Stimulated activated effector memory CD8-positive, alpha-beta T cell treated with anti-CD3 and anti-CD28 coated beads, Interleukin-12 subunit alpha, Interleukin-12 subunit beta, amount 100 ng/mL, for 72 hours (primary cell): ENCODE results near the gene KCNT2.

Source experiments
- ATAC-seq: fragments of 150-1000 bp; cut with Tn5 transposase; 2 replicates; pipeline ENCODE4 v1.10.0; 2021
- DNase-seq, 2 donors: peaks; one replicate each; pipeline ENCODE4 v3.0.0; 2021 to 2022; ENCODE audit warnings: low spot score in 2 of 2
- H3K27ac Mint-ChIP-seq: one replicate; pipeline ENCODE4 v1.8.0; 2022; ENCODE audit warnings: mild to moderate bottlenecking, mixed read lengths
- H3K36me3 Mint-ChIP-seq: one replicate; pipeline ENCODE4 v1.8.0; 2022; ENCODE audit warnings: mild to moderate bottlenecking, mixed read lengths
- H3K4me1 Mint-ChIP-seq: one replicate; pipeline ENCODE4 v1.8.0; 2022; ENCODE audit warnings: mixed read lengths
- H3K4me3 Mint-ChIP-seq: one replicate; pipeline ENCODE4 v1.8.0; 2022; ENCODE audit warnings: mild to moderate bottlenecking, mixed read lengths
- H3K9me3 Mint-ChIP-seq: one replicate; pipeline ENCODE4 v1.8.0; 2022; ENCODE audit warnings: mixed read lengths

KCNT2 gene

DNA sequence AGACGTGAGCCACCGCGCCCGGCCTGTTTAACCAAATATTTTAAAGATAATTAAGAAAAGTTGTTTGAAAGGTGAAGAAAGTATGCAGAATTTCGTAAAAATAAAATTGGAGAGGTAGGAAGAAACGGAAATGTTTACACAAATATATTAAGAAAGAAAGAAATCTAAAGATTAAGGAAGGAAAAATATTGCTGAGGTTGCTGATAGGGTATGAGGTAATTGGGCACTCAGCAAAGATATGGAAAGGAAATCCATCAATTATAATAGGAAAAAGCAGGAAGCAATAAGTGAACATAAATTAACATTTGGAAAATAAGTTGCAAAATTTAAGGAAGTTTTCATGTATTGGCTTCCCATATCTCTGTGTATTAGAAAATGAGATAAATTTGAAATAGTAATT lies 225.9 kb downstream of the KCNT2 start:
- H3K4me1 Mint-ChIP-seq, result no peaks in the 10 kb centered on the region
- DNase-seq, result no peak
- no peaks in the 10 kb centered on the region for H3K36me3 Mint-ChIP-seq
- no peaks in the 10 kb centered on the region for H3K9me3 Mint-ChIP-seq
- H3K4me3 Mint-ChIP-seq, result no peak overlapping the region
- H3K27ac Mint-ChIP-seq, result no peak overlapping the region
- no peak for ATAC-seq

DNA sequence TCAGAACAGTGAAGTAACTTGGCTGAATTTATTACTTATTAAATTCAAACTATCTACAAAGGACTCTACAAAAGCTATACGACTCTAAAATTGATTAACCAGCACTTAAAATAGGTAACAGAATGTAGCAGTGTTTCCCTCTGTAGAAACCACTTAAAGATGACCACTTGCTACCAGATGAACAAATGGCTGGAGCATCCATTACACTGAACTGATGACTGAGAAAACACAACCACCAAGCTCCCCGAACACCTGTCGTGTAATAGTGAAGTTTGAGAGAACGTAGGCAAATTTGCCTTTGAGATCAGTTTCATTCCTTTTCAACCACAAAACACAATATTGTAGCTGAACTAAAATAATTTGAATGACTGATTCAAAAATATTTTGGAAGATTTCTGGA lies 226.7 kb downstream of the KCNT2 start:
- no peak for DNase-seq
- no peaks in the 10 kb centered on the region for H3K4me1 Mint-ChIP-seq
- no peaks in the 10 kb centered on the region for H3K36me3 Mint-ChIP-seq
- H3K9me3 Mint-ChIP-seq, result no peaks in the 10 kb centered on the region
- no peak overlapping the region for H3K27ac Mint-ChIP-seq
- H3K4me3 Mint-ChIP-seq, result no peak overlapping the region
- ATAC-seq, result no peak

DNA sequence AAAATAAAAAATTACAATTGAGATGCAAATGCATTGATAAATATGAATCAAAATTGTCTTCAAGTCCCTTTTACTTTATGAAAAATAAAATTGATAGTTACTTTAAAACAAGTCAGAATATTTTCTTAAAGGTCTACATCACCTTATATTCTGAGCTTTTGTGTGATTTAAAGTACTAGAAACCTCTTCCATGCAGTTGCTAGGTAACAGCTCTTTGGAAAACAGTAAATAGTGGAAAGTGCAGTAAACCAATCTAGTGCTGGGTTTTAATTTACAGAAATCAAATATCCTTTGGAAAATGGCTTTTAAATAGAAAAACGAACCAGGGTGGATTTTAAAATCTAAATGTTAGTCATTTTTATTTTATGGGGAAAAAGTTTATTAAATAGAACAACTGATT lies 227.9 kb downstream of the KCNT2 start:
- ATAC-seq (no peak), DNase-seq (no peak)
- Mint-ChIP-seq H3K27ac (no peak overlapping the region), H3K9me3 (no peaks in the 10 kb centered on the region), H3K4me1 (no peaks in the 10 kb centered on the region), H3K4me3 (no peak overlapping the region), H3K36me3 (no peaks in the 10 kb centered on the region)

DNA sequence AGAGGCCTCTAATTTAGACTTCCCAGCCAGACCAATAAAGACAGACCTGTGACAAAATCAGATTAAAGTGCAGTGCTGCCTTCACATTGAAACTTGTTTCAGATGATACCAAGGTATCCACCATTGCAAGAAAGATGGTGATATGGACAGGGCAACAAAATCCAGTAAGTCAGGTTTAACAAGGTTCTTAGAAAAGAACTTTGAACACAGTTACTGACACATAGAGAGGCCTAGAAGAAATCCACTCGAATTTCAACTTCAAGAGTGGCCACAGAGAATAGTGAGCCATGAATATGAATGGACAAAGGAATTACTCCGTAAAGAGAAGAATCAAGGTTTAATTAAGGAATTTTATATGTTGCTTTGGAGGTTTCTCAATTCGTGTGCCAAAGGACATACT lies 230.4 kb downstream of the KCNT2 start:
- Mint-ChIP-seq H3K27ac (no peak overlapping the region), H3K36me3 (no peaks in the 10 kb centered on the region), H3K4me1 (no peaks in the 10 kb centered on the region), H3K4me3 (no peak overlapping the region), H3K9me3 (no peaks in the 10 kb centered on the region)
- DNase-seq (no peak), ATAC-seq (no peak)

DNA sequence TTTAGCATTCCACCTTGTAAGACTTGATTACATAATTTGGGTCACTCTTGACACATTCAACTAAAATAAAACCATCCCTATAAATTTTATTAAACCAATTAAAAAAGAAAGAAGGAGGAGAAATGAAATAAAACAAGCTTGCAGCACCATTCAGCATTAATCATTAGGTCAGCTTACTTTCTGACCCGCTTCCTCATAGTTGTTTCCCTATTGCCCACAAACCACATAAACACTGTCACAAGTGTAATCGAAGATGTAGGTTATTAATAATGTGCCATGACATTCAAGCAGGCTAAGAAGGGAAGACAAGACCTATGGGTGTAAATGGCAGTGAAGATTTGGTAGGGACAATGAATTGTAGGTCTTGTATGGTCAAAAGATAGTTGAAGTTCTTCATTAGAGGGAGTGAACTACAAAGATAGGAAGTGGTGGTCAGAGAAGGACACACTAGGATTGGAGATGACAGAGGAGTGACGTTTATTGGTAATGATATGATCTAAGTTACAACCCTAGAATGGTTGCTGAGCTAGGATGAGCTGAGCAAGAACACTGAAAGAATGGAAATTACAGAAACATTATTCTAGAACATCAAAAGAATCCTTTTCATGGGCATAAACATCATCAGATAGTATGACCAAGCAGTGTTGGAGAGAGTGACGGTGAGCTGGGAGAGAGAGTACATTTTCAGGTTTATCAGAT lies 231.5 kb downstream of the KCNT2 start:
- H3K4me1 Mint-ChIP-seq, result no peaks in the 10 kb centered on the region
- H3K36me3 Mint-ChIP-seq, result no peaks in the 10 kb centered on the region
- DNase-seq (no peak), ATAC-seq (no peak)
- H3K27ac Mint-ChIP-seq, result no peak overlapping the region
- H3K4me3 Mint-ChIP-seq, result no peak overlapping the region
- H3K9me3 Mint-ChIP-seq, result no peaks in the 10 kb centered on the region

DNA sequence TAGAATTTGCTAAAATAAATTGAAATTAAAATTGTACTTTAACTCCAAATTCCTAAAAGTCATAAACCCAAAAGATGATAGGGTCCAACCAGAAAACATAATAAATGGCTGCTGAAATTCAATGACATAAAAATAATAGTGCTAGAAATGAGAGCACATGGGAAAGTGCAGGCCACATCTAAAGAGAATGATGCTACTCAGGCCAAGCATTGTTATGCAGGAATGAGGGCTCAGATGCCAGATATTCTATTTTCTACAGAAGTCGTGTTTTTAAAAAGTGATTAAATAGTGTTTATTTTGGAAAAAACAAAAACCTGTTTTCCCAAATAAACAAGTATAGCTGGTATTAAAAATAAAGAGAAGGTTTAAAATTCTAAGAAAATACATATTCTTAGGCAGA lies 234.4 kb downstream of the KCNT2 start:
- Mint-ChIP-seq H3K4me3 (no peak overlapping the region), H3K36me3 (no peaks in the 10 kb centered on the region), H3K4me1 (no peaks in the 10 kb centered on the region), H3K27ac (no peak overlapping the region), H3K9me3 (no peaks in the 10 kb centered on the region)
- ATAC-seq (no peak), DNase-seq (no peak)

DNA sequence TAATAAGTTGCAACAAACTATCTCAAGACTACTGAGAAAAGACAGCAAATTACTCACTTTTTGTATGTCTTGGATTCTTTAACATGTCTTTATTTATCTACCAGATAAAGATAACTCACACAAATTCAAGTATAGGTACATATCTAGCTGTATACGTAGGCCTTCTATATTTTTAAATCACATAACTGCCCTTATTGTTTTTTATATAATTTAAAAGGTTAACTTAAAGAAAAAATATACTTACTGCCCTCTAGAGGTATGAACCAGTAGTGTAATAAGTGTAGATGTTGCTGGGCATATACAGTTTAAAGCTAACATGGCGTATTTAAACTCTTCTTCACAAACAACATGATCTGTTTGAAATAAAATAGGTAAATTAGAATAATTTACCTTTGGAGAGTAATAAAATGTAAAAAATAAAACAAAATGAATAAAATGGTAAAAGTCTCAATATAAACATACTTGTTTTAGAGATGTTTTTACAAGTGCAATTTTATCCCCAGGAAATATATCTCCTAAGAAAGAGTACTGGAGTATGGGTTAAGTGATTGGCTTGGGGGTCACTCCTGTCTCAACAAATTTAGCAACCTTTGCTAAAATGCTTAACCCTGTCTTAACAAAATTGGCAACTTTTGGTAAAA lies 235.2 kb downstream of the KCNT2 start:
- ATAC-seq (no peak), DNase-seq (no peak)
- H3K27ac Mint-ChIP-seq, result no peak overlapping the region
- H3K36me3 Mint-ChIP-seq, result no peaks in the 10 kb centered on the region
- H3K4me3 Mint-ChIP-seq, result no peak overlapping the region
- H3K4me1 Mint-ChIP-seq, result no peaks in the 10 kb centered on the region
- no peaks in the 10 kb centered on the region for H3K9me3 Mint-ChIP-seq

DNA sequence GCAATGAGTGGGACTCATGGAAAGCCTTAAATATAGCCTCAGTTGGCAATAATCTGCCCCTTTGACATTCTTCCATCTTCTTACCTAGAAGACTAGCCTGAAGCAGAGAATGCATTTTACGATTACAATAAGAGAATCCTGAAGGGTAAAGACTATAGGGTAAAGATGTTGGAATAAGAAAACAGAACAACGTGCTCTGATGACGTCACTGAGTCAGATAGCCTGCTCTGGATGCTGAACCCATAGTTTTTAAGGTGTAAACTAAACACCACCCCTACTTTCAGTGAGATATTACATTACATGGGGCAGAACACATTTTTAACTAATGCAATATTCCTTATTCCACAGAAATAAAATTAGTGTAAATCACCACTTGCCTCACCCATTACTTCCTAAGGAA lies 240.4 kb downstream of the KCNT2 start:
- no peak overlapping the region for H3K4me3 Mint-ChIP-seq
- no peaks in the 10 kb centered on the region for H3K36me3 Mint-ChIP-seq
- no peak overlapping the region for H3K27ac Mint-ChIP-seq
- DNase-seq (no peak), ATAC-seq (no peak)
- H3K9me3 Mint-ChIP-seq, result no peaks in the 10 kb centered on the region
- H3K4me1 Mint-ChIP-seq, result no peaks in the 10 kb centered on the region

DNA sequence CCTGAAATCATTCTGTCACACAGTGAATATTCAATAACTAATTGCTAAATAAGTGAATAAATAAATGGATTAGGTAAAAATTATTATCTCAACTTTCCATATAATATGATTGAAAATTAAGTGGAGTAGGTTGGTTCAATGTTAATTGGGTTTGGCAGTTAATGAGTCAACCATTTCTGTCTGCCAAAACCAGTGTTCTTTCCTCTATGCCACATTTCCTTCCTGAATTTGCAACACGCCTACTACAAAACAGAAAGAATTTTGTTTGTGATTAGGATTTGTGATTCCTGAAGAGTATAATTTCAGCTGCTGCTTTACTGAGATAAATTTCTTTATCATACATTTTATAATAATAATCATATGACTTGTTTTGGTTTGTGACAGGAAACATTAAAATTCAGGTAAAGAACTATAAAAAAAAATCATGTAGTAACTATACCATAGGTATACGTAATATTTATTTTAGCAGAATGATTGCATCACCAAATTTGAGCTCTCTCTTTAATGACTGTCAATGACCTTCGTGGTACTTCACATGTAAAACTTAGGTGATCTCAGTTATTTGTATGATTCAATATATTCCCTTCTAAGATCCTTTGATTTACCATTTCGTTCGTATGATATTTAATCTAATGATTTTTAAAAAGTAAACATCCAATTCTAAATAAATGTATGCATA lies 241.3 kb downstream of the KCNT2 start:
- no peak overlapping the region for H3K4me3 Mint-ChIP-seq
- H3K27ac Mint-ChIP-seq, result no peak overlapping the region
- no peak for DNase-seq
- no peaks in the 10 kb centered on the region for H3K9me3 Mint-ChIP-seq
- ATAC-seq, result no peak
- no peaks in the 10 kb centered on the region for H3K4me1 Mint-ChIP-seq
- H3K36me3 Mint-ChIP-seq, result no peaks in the 10 kb centered on the region

DNA sequence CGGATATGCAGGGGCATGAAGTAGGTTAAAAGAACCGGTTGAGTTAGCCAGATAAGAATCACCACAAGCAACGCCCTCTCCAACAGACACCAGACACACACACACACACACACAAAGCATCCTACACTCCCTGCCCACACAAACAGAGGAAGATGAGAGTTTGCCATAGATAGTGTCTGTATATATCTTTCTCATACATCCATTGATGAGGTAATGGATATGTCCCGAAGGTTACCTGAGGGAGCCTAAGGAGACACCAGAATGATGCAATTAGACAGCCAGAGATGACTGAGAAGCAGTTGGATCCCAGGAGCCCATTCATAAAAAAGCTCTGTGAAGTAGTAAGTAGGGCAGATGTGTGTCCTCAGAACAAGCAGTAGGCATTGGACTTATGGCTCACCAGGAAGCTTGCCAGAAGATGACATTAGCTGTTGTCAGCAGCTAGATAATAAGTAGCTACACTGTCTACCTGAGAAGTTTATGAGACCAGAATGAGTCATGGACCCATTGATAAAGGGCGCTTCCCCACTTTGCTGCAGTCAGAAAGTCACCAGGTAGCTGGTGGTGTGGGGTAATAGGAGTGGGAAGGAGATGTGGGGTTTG lies 247.0 kb downstream of the KCNT2 start:
- no peak overlapping the region for H3K4me3 Mint-ChIP-seq
- no peaks in the 10 kb centered on the region for H3K4me1 Mint-ChIP-seq
- ATAC-seq (no peak), DNase-seq (no peak)
- H3K27ac Mint-ChIP-seq, result no peak overlapping the region
- H3K9me3 Mint-ChIP-seq, result no peaks in the 10 kb centered on the region
- no peaks in the 10 kb centered on the region for H3K36me3 Mint-ChIP-seq

DNA sequence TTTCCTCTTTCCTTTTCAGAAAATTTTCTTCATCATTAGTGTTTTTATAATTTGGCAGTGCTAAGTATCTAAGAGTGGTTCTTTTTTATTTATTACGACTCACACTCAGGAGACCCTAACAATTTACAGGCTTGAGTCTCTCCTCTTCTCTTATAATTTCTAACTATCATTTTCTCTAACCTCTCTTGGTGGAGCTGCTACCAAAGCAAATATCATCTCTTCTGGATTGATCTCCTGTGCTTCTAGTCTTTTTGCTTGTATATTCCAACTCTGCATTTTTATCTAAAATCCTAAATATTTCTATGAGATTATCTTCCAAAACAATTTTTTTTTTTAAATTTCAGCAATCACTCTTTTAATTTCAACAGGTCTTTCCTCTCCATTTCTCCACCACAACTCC lies 250.3 kb downstream of the KCNT2 start:
- Mint-ChIP-seq H3K4me1 (no peaks in the 10 kb centered on the region), H3K36me3 (no peaks in the 10 kb centered on the region), H3K9me3 (no peaks in the 10 kb centered on the region), H3K4me3 (no peak overlapping the region), H3K27ac (no peak overlapping the region)
- ATAC-seq (no peak), DNase-seq (no peak)

DNA sequence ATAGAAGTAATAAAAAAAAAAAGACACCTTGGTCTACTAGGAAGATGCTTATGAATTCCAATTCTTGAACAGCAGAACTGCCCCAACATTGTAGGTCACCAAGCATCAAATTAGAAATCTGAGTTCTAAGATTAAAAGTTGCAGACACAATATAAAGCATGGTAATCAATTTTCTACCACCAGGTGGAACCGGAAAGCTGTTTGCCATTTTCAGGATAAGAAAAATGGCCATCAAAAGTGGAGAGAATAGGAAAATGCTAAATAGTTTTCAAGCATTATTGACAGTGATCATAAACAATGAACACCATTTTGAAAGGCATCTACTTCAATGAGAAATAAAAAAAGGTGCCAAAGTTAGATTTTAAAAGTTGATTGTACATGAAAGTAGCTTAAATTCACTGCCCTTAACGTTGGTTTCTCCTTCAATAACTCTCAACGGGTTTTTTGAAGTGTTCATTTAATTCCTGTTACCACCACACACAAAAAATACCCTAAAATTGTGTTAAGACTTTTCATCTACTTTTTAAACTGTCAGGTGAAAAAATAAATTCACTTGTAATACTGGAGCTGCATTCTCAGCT lies 252.9 kb downstream of the KCNT2 start:
- no peak overlapping the region for H3K27ac Mint-ChIP-seq
- no peak for DNase-seq
- no peak overlapping the region for H3K4me3 Mint-ChIP-seq
- ATAC-seq, result no peak
- H3K9me3 Mint-ChIP-seq, result no peaks in the 10 kb centered on the region
- no peaks in the 10 kb centered on the region for H3K36me3 Mint-ChIP-seq
- no peaks in the 10 kb centered on the region for H3K4me1 Mint-ChIP-seq

DNA sequence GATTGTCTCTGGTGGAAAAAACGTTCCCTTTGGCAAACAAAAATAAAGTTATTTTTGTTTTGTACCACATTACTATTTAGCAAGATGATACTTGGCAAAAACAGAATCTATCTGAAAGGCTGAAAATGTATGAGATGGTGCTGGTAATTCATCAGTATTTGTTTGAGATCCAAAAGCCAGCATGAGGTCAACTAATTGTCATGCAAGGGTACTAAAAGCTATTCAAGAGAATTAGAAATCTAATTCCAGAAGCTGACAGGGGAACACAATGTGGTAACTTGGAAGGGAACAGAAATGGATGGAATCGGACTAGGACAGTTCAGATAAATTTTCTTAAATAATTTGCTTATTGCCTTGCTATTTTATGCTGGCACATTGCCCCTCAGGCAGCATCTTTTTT lies 263.8 kb downstream of the KCNT2 start:
- DNase-seq, result no peak
- H3K36me3 Mint-ChIP-seq, result no peaks in the 10 kb centered on the region
- H3K27ac Mint-ChIP-seq, result no peak overlapping the region
- no peaks in the 10 kb centered on the region for H3K9me3 Mint-ChIP-seq
- H3K4me1 Mint-ChIP-seq, result no peaks in the 10 kb centered on the region
- H3K4me3 Mint-ChIP-seq, result no peak overlapping the region
- no peak for ATAC-seq

DNA sequence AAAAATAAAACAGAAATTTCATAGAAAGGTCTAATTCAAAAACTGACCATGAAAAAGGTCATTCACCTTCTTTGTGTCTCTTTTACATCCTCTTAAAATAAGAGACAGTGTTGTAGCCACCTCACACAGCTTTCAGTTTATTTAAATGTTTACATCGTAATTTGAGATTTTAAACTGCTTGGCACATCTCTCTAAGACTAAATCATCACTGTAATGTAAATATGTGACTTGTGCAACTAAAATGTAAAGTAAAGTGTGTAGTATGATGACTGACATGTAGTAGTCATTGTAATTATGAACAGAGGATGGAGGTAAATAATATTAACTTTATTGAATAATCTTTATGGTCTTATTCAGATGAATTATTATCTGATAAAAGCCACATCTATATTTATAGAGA lies 283.9 kb downstream of the KCNT2 start:
- Mint-ChIP-seq H3K9me3 (no peaks in the 10 kb centered on the region), H3K36me3 (no peaks in the 10 kb centered on the region), H3K4me1 (no peaks in the 10 kb centered on the region), H3K4me3 (no peak overlapping the region), H3K27ac (no peak overlapping the region)
- ATAC-seq (no peak), DNase-seq (no peak)

DNA sequence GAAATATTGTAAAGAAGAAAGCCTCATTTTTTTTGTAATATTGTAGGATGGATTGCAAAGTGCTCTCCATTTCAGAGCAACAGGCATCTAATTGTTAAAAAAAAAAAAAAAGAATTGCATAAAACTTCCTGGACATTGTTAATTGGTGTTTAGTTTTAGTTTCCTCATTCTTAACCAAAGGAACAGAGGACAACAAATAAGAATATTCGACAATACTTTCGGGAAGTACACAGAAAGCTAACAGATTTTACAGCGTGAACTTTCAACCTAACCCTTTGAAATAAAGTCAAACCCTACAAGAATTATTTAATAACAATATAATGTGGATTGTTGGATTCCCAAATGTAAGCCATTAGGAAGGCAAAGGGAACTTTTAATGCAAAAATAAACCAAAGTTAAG lies 284.4 kb downstream of the KCNT2 start:
- Mint-ChIP-seq H3K9me3 (no peaks in the 10 kb centered on the region), H3K4me3 (no peak overlapping the region), H3K27ac (no peak overlapping the region), H3K36me3 (no peaks in the 10 kb centered on the region), H3K4me1 (no peaks in the 10 kb centered on the region)
- DNase-seq (no peak), ATAC-seq (no peak)

DNA sequence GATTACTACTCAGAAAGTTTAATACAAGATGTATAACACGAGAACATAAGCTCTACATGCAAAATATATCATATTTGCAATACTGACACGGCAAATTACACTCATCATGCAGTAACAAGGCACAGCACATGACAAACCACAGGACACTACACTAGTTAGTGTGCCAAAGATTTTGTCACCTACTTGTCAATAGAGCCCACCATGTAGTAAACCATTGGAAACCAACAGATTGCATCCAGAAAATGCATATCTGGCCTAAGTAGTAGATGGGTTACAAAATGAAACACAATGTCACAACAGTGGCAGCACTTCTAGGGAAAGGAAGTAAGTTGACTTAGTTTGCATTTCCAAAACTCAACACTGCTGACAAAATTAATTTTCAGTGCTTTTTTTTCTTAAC lies 288.9 kb downstream of the KCNT2 start:
- H3K27ac Mint-ChIP-seq, result no peak overlapping the region
- H3K36me3 Mint-ChIP-seq, result no peaks in the 10 kb centered on the region
- no peaks in the 10 kb centered on the region for H3K9me3 Mint-ChIP-seq
- ATAC-seq (no peak), DNase-seq (no peak)
- no peaks in the 10 kb centered on the region for H3K4me1 Mint-ChIP-seq
- H3K4me3 Mint-ChIP-seq, result no peak overlapping the region
